HepG2 (cell line): ENCODE measurements around the gene EIF4G3. TPM values are rescaled to one million over a fixed set of nuclear protein-coding genes. Genes with fewer than 3 reads are reported as not detected.
A peak's percentile ranks its signal among the peaks of the same experiment; 100 is the strongest.

Experiments used
- BHLHE40 ChIP-seq: IDR thresholded peaks from 2 replicates; pipeline ENCODE4 v1.6.1; 2011; ENCODE audit warnings: low read length, improper control_type of control experiment
- DBP ChIP-seq: sonication (generic); formaldehyde crosslinking; IDR thresholded peaks from 2 replicates; pipeline ENCODE4 v1.4.0; 2020; ENCODE audit warnings: missing genetic modification reagents; ENCODE audit errors: not compliant biosample characterization
- HOMEZ ChIP-seq: IDR thresholded peaks from 2 replicates; pipeline ENCODE4 v1.6.1; 2016; ENCODE audit warnings: low read depth
- MAFK ChIP-seq, 2 experiments: IDR thresholded peaks in 1 of 2; conservative IDR thresholded peaks in 1 of 2; 2 replicates each; pipeline ENCODE4 v1.6.1; 2011; ENCODE audit warnings: improper control_type of control experiment in 2 of 2, low read length in 2 of 2
- MED1 ChIP-seq: sonication (generic); formaldehyde crosslinking; IDR thresholded peaks from 2 replicates; pipeline ENCODE4 v1.4.0; 2020; ENCODE audit warnings: missing genetic modification reagents
- POLR2AphosphoS5 ChIP-seq: IDR thresholded peaks from 2 replicates; pipeline ENCODE4 v1.6.1; 2012; ENCODE audit warnings: low read depth, low read length
- SMC3 ChIP-seq: IDR thresholded peaks from 2 replicates; pipeline ENCODE4 v1.6.1; 2011; ENCODE audit warnings: low read length, improper control_type of control experiment
- SOX13 ChIP-seq, 3 experiments: fragments of 450-650 bp in 1 of 3; sonication (generic) in 1 of 3; formaldehyde crosslinking in 1 of 3; IDR thresholded peaks in 2 of 3; conservative IDR thresholded peaks in 1 of 3; 2 replicates each; pipeline versions ENCODE4 v1.5.0 to v1.6.1; 2016 to 2020; ENCODE audit warnings: antibody characterized with exemption in 1 of 3, mild to moderate bottlenecking in 1 of 3, missing compliant biosample characterization in 1 of 3, missing genetic modification reagents in 1 of 3, moderate library complexity in 1 of 3
- XBP1 ChIP-seq: sonication (generic); formaldehyde crosslinking; IDR thresholded peaks from 2 replicates; pipeline ENCODE4 v1.5.0; 2020; ENCODE audit warnings: missing genetic modification reagents
- ZBTB38 ChIP-seq: sonication (generic); formaldehyde crosslinking; IDR thresholded peaks from 2 replicates; pipeline ENCODE4 v1.5.1; 2020; ENCODE audit warnings: mild to moderate bottlenecking, missing genetic modification reagents
- ZBTB8A ChIP-seq: sonication (generic); formaldehyde crosslinking; IDR thresholded peaks from 2 replicates; pipeline ENCODE4 v1.4.0; 2020; ENCODE audit warnings: mild to moderate bottlenecking, low read depth, missing genetic modification reagents, borderline replicate concordance
- ZC3H4 ChIP-seq: sonication (generic); formaldehyde crosslinking; IDR thresholded peaks from 2 replicates; pipeline ENCODE4 v1.4.0; 2020; ENCODE audit warnings: missing genetic modification reagents, borderline replicate concordance
- ZMYM3 ChIP-seq: sonication (generic); formaldehyde crosslinking; IDR thresholded peaks from 2 replicates; pipeline ENCODE4 v1.5.1; 2020; ENCODE audit warnings: mild to moderate bottlenecking, missing genetic modification reagents
- ZNF121 ChIP-seq: sonication (generic); formaldehyde crosslinking; IDR thresholded peaks from 2 replicates; pipeline ENCODE4 v1.5.0; 2020; ENCODE audit warnings: mild to moderate bottlenecking, missing genetic modification reagents
- ZNF280B ChIP-seq: sonication (generic); formaldehyde crosslinking; IDR thresholded peaks from 2 replicates; pipeline ENCODE4 v1.5.0; 2020; ENCODE audit warnings: missing genetic modification reagents, mild to moderate bottlenecking, borderline replicate concordance
- ZNF326 ChIP-seq: sonication (generic); formaldehyde crosslinking; IDR thresholded peaks from 2 replicates; pipeline ENCODE4 v1.4.0; 2020; ENCODE audit warnings: missing genetic modification reagents, borderline replicate concordance
- ZNF501 ChIP-seq: sonication (generic); formaldehyde crosslinking; IDR thresholded peaks from 2 replicates; pipeline ENCODE4 v1.5.1; 2020; ENCODE audit warnings: mild to moderate bottlenecking, moderate library complexity, missing genetic modification reagents
- ZNF788 ChIP-seq: sonication (generic); formaldehyde crosslinking; IDR thresholded peaks from 2 replicates; pipeline ENCODE4 v1.5.0; 2020; ENCODE audit warnings: mild to moderate bottlenecking, missing genetic modification reagents, borderline replicate concordance
- polyA plus RNA-seq, 8 experiments: library from polyadenylated mRNA; depleted of rRNA in 3 of 8; stranded (reverse) in 7 of 8; unstranded in 1 of 8; fragments of >200 nt; fragmentation: Illumina TruSeq in 4 of 8; extraction: Trizol in 4 of 8; gene quantifications; 2 replicates each; pipeline versions ENCODE4 v1.2.1 to v1.2.3, GENCODE V29; 2011 to 2016; ENCODE audit warnings: low read depth in 4 of 8, missing spikeins in 1 of 8, mixed read lengths in 1 of 8; ENCODE audit not compliant: insufficient read depth in 1 of 8
- total RNA-seq, 5 experiments: library from RNA; depleted of rRNA; stranded (reverse); fragments of >200 nt; fragmentation: Illumina TruSeq; extraction: Trizol; gene quantifications; 2 replicates each; pipeline ENCODE4 v1.2.3, GENCODE V29; 2016; ENCODE audit warnings: low read depth in 1 of 5
- TF ChIP-seq, protein P1 (sequence below): sonication (generic); formaldehyde crosslinking; IDR thresholded peaks from 2 replicates; pipeline ENCODE4 v1.5.1; 2020; ENCODE audit warnings: missing genetic modification reagents, mild to moderate bottlenecking, borderline replicate concordance
- TF ChIP-seq, protein P2 (sequence below): sonication (generic); formaldehyde crosslinking; IDR thresholded peaks from 2 replicates; pipeline ENCODE4 v1.5.0; 2020; ENCODE audit warnings: missing genetic modification reagents
- TF ChIP-seq, protein P3 (sequence below): sonication (generic); formaldehyde crosslinking; IDR thresholded peaks from 2 replicates; pipeline ENCODE4 v1.4.0; 2020; ENCODE audit warnings: mild to moderate bottlenecking, missing genetic modification reagents

The EIF4G3 gene
- total and polyA plus RNA-seq, 2 of the 13 experiments (the other 11 are each of a cell fraction or from before 2014, with no cell fraction given), result 22.2 to 27.6 TPM

DNA sequence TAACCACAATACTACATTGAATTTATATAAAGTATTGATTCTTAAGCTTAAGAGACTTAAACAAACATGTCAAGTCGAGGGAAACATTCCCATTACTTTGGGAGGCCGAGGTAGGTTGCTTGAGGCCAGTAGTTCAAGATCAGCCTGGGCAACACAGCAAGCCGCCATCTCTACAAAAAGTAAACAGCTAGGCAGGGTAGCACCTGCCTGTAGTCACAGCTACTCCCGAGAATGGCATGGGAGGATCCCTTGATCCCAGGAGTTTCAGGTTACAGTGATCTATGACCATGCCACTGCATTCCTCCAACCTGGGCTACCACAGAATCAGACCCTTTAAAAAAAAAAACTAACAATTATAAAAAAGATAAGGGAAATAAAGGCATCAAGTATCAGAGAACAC, 50.4 kb downstream of the EIF4G3 start (continued):
- TF ChIP-seq POLR2AphosphoS5 (no peak), BHLHE40 (no peak), HOMEZ (CRISPR knock-in tag) (peak; percentile 67; the same call in 1 of the 2 replicates), ZNF121 (peak; percentile 85), ZBTB8A (CRISPR knock-in tag) (no peak), XBP1 (CRISPR knock-in tag) (no peak), MAFK (conservative IDR thresholded peaks at IDR 0.05 in 1 of 2, IDR thresholded peaks at IDR 0.05 in 1 of 2; ENCODE audit: low read length in 2 of 2) (no peak), ZNF326 (no peak), ZNF280B (no peak), MED1 (no peak; the same call in 1 of the 2 replicates), ZNF501 (CRISPR knock-in tag) (no peak), ZC3H4 (no peak), ZBTB38 (CRISPR knock-in tag) (0 out of 2 replicates have a peak, but pooled peaks have one; percentile 36), ZNF788 (CRISPR knock-in tag) (no peak), SOX13 (IDR thresholded peaks at IDR 0.05) (no peak), SOX13 (CRISPR knock-in tag; conservative IDR thresholded peaks at IDR 0.05 in 1 of 2, IDR thresholded peaks at IDR 0.05 in 1 of 2) (peak in 1 of 2 experiments; percentile 31; a peak in 1 of 4 replicates), DBP (CRISPR knock-in tag) (no peak), SMC3 (no peak), ZMYM3 (peak; percentile 56; the same call in 1 of the 2 replicates)
- TF ChIP-seq, protein P1, sequence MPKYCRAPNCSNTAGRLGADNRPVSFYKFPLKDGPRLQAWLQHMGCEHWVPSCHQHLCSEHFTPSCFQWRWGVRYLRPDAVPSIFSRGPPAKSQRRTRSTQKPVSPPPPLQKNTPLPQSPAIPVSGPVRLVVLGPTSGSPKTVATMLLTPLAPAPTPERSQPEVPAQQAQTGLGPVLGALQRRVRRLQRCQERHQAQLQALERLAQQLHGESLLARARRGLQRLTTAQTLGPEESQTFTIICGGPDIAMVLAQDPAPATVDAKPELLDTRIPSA (CRISPR knock-in tag), result no peak
- TF ChIP-seq, protein P2, sequence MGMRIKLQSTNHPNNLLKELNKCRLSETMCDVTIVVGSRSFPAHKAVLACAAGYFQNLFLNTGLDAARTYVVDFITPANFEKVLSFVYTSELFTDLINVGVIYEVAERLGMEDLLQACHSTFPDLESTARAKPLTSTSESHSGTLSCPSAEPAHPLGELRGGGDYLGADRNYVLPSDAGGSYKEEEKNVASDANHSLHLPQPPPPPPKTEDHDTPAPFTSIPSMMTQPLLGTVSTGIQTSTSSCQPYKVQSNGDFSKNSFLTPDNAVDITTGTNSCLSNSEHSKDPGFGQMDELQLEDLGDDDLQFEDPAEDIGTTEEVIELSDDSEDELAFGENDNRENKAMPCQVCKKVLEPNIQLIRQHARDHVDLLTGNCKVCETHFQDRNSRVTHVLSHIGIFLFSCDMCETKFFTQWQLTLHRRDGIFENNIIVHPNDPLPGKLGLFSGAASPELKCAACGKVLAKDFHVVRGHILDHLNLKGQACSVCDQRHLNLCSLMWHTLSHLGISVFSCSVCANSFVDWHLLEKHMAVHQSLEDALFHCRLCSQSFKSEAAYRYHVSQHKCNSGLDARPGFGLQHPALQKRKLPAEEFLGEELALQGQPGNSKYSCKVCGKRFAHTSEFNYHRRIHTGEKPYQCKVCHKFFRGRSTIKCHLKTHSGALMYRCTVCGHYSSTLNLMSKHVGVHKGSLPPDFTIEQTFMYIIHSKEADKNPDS, result no peak
- TF ChIP-seq, protein P3, sequence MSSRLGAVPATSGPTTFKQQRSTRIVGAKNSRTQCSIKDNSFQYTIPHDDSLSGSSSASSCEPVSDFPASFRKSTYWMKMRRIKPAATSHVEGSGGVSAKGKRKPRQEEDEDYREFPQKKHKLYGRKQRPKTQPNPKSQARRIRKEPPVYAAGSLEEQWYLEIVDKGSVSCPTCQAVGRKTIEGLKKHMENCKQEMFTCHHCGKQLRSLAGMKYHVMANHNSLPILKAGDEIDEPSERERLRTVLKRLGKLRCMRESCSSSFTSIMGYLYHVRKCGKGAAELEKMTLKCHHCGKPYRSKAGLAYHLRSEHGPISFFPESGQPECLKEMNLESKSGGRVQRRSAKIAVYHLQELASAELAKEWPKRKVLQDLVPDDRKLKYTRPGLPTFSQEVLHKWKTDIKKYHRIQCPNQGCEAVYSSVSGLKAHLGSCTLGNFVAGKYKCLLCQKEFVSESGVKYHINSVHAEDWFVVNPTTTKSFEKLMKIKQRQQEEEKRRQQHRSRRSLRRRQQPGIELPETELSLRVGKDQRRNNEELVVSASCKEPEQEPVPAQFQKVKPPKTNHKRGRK (CRISPR knock-in tag), result no peak
